Epithelial cell of proximal tubule (primary cell): ENCODE data around the gene B3GNT3. TPM values are rescaled to one million over a fixed set of nuclear protein-coding genes. Genes with fewer than 3 reads are reported as not detected.
A peak's percentile ranks its signal among the peaks of the same experiment; 100 is the strongest.
"Not testable (repeated sequence)": the region's sequence is repeated elsewhere in the genome, so short reads cannot be mapped to it uniquely, and the experiment has no call there.

Source experiments
- DNase-seq: peaks from one replicate; pipeline ENCODE4 v3.0.0-alpha.2; 2011; ENCODE audit warnings: low read depth
- H3K4me3 ChIP-seq: 2 replicates; pipeline ENCODE4 v1.5.1; 2011; ENCODE audit warnings: low read depth, mild to moderate bottlenecking, low read length
- CTCF ChIP-seq: conservative IDR thresholded peaks from 2 replicates; pipeline ENCODE4 v1.5.1; 2012; ENCODE audit warnings: low read depth, mild to moderate bottlenecking, low read length
- total RNA-seq: library from RNA; depleted of rRNA; stranded (reverse); fragments of >200 nt; gene quantifications from 2 replicates; pipeline ENCODE4 v1.2.3, GENCODE V29; 2015

B3GNT3 gene
- total RNA-seq, 1 donor from 2014 or later: 17.3 TPM

GRCh38 chr19:17778968-17779929 lies 15.7 kb upstream of the B3GNT3 start:
- no peak for TF ChIP-seq CTCF
- no peak for DNase-seq
- peak overlapping the region; percentile 48 for H3K4me3 ChIP-seq

- H3K4me3 ChIP-seq: no peak overlapping the region
- TF ChIP-seq CTCF: no peak
- DNase-seq: no peak
Observed at GRCh38 chr19:17780781-17781180, 14.2 kb upstream of the B3GNT3 start.

- H3K4me3 ChIP-seq, DNase-seq: not testable (repeated sequence)
Observed at GRCh38 chr19:17783721-17784120, 11.2 kb upstream of the B3GNT3 start.

- peak overlapping the region; percentile 34 for H3K4me3 ChIP-seq
- peak; percentile 90 for TF ChIP-seq CTCF
- no peak for DNase-seq
Observed at GRCh38 chr19:17784201-17785008, 10.5 kb upstream of the B3GNT3 start.

- no peak for DNase-seq
- no peak for TF ChIP-seq CTCF
- H3K4me3 ChIP-seq: no peak overlapping the region
Observed at GRCh38 chr19:17787274-17787913, 7.5 kb upstream of the B3GNT3 start.

- no peak overlapping the region for H3K4me3 ChIP-seq
- no peak for DNase-seq
- no peak for TF ChIP-seq CTCF
Observed at GRCh38 chr19:17788632-17789031, 6.3 kb upstream of the B3GNT3 start.
